Measurements from ENCODE around the gene ZSCAN5A. TPM values are rescaled to one million over a fixed set of nuclear protein-coding genes. Genes with fewer than 3 reads are reported as not detected.
"Not testable (repeated sequence)": the region's sequence is repeated elsewhere in the genome, so short reads cannot be mapped to it uniquely, and the experiment has no call there.

Gene ZSCAN5A
- total RNA-seq, 4 donors from 2014 or later, result 1.00 to 26.1 (median 3.6) TPM

GRCh38 chr19:56253737-56254136 is 60.9 kb downstream of the ZSCAN5A start:
- intact Hi-C loops (cut with DNase I; ENCODE audit: low total_unique reads), result no loop called here
- in situ Hi-C loops (cut with MboI; ENCODE audit: low sequenced_read_pairs in 4 of 4), result no loop called here
- peak in 3 of 5 experiments; percentile 8 to 24 (median 22) for TF ChIP-seq CTCF (IDR thresholded peaks at IDR 0.05 in 4 of 5, conservative IDR thresholded peaks at IDR 0.05 in 1 of 5)
- no peak for TF ChIP-seq POLR2A (IDR thresholded peaks at IDR 0.05)
- Histone ChIP-seq H3K9me3 (no peaks in the 10 kb centered on the region), H3K27ac (no peak overlapping the region), H3K36me3 (no peaks in the 10 kb centered on the region), H3K4me3 (no peak overlapping the region), H3K4me1 (no peaks in the 10 kb centered on the region), H3K27me3 (no peaks in the 10 kb centered on the region)
- no peak for DNase-seq
- no peak for ATAC-seq

- H3K27me3 ChIP-seq, result no peaks in the 10 kb centered on the region
- ATAC-seq (no peak), DNase-seq (peak in 1 of 2 donors; percentile 28)
- no peak overlapping the region for H3K4me3 ChIP-seq
- in situ Hi-C loops (cut with MboI; ENCODE audit: low sequenced_read_pairs in 4 of 4) (no loop called here), intact Hi-C loops (cut with DNase I; ENCODE audit: low total_unique reads) (no loop called here)
- no peak overlapping the region for H3K27ac ChIP-seq
- no peaks in the 10 kb centered on the region for H3K4me1 ChIP-seq
- no peaks in the 10 kb centered on the region for H3K9me3 ChIP-seq
- TF ChIP-seq CTCF (IDR thresholded peaks at IDR 0.05 in 4 of 5, conservative IDR thresholded peaks at IDR 0.05 in 1 of 5) (peak in 4 of 5 experiments; percentile 35 to 67 (median 56)), POLR2A (IDR thresholded peaks at IDR 0.05) (no peak)
- H3K36me3 ChIP-seq, result no peaks in the 10 kb centered on the region
These were observed 61.8 kb downstream of the ZSCAN5A start for GRCh38 chr19:56252699-56253422.

GRCh38 chr19:56248736-56249338 is 65.8 kb downstream of the ZSCAN5A start:
- in situ Hi-C loops (cut with MboI; ENCODE audit: low sequenced_read_pairs in 4 of 4); H3K36me3 ChIP-seq; ATAC-seq; intact Hi-C loops (cut with DNase I; ENCODE audit: low total_unique reads); H3K27me3 ChIP-seq; H3K4me3 ChIP-seq; H3K4me1 ChIP-seq; H3K9me3 ChIP-seq; DNase-seq; H3K27ac ChIP-seq: not testable (repeated sequence)

GRCh38 chr19:56245764-56246163 is 68.9 kb downstream of the ZSCAN5A start:
- intact Hi-C loops (cut with DNase I; ENCODE audit: low total_unique reads); H3K9me3 ChIP-seq; H3K27ac ChIP-seq; H3K36me3 ChIP-seq; DNase-seq; H3K27me3 ChIP-seq; in situ Hi-C loops (cut with MboI; ENCODE audit: low sequenced_read_pairs in 4 of 4); H3K4me3 ChIP-seq; H3K4me1 ChIP-seq; ATAC-seq: not testable (repeated sequence)

- in situ Hi-C loops (cut with MboI; ENCODE audit: low sequenced_read_pairs in 4 of 4), result no loop called here
- intact Hi-C loops (cut with DNase I; ENCODE audit: low total_unique reads), result no loop called here
- Histone ChIP-seq H3K27ac (no peak overlapping the region), H3K4me1 (no peaks in the 10 kb centered on the region), H3K4me3 (no peak overlapping the region), H3K9me3 (no peaks in the 10 kb centered on the region), H3K36me3 (no peaks in the 10 kb centered on the region), H3K27me3 (no peaks in the 10 kb centered on the region)
- ATAC-seq (no peak), DNase-seq (no peak)
- TF ChIP-seq POLR2A (IDR thresholded peaks at IDR 0.05) (no peak), CTCF (IDR thresholded peaks at IDR 0.05 in 4 of 5, conservative IDR thresholded peaks at IDR 0.05 in 1 of 5) (no peak)
These were observed 69.4 kb downstream of the ZSCAN5A start for GRCh38 chr19:56245121-56245740.
